ENCODE results near the gene CSTPP1.
"Not testable (repeated sequence)": the region's sequence is repeated elsewhere in the genome, so short reads cannot be mapped to it uniquely, and the experiment has no call there.

CSTPP1 gene

DNA sequence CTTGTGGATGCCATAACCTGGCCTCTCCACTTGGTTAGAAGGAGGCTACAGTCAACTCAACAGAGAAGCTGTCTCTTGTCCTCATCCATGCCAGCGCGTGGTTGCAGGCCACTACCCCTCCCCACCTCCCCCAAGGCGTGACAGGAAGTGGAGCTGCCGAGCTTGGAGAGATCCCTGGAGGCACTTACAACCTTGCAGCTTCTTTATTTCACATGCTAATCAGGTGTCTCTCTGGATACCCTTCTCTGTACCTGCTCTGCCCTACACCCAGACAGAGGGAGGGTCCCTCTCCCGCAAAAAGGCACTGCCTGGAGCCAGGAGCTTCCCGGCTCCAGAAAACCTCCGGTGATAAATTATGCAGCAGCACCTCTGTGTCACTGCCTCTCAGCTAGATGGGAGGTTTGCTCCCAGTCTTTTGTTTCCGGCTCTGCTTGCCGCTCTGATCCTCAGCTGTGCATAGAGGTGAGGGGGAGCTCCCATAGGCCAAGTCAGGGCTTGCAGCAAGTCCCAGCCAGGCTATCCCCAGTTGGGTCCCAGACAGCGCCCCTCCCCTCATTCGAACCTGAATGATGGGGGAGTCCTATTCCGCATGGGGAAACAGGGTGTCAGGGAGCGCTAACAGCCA lies 23.9 kb upstream of the CSTPP1 start:
- no peak for DNase-seq

DNA sequence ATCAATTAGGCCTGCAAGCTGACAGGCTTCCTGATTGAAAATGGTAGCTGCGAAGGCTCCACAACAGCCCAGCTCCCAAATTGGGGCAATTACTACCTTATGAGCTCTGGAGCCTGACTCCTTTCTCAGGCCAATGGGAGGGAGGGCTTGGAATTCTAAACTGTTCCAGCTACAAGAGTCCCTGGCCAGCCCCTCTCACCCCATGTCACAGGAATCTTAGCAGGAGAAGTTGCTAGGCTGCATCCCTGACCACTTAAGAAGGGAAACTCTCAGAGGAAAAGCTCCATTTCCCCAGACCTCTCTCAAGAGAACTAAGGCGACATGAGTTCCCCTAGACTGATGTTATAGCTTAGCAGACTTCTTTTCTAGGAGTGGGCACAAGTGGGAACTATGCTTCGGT lies 23.1 kb upstream of the CSTPP1 start:
- DNase-seq = no peak

DNA sequence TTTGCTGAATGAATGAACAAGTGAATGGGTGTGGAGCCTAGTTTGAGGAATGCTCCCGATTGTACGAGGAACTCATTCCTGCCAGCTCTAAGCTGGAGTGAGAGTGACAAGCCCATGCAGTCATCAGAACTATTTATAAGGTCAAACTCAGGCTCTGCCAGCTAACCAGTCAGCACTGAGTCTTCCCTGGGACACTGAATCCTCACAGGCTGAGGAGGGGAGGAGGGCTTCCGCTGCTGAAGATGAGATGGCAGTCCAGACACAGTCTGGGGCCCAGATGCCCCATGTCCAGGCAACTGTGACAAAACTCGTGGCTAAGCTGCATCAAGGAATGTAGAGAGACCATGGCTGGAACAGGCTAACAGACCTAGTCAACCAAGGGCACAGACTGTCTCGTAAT lies 22.2 kb upstream of the CSTPP1 start:
- no peak for DNase-seq

DNA sequence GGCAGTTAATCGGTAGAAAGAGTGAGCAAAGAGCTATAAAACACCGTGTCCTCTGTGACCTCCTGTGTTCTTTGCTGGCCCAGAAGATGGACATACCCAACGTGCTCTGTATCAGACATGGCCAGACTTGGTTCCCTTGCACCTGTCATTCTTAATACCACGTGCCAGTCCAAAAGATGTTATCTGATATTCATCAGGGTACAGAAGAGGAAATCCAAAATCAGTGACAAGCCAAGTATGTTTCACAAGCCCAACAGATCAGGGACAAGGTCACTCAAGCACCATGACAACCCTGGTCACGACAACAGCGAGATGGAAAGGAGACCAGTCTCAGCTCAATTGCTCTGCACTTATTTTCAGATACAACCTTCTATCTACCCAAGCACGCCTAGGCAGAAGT lies 21.7 kb upstream of the CSTPP1 start:
- DNase-seq = no peak

DNA sequence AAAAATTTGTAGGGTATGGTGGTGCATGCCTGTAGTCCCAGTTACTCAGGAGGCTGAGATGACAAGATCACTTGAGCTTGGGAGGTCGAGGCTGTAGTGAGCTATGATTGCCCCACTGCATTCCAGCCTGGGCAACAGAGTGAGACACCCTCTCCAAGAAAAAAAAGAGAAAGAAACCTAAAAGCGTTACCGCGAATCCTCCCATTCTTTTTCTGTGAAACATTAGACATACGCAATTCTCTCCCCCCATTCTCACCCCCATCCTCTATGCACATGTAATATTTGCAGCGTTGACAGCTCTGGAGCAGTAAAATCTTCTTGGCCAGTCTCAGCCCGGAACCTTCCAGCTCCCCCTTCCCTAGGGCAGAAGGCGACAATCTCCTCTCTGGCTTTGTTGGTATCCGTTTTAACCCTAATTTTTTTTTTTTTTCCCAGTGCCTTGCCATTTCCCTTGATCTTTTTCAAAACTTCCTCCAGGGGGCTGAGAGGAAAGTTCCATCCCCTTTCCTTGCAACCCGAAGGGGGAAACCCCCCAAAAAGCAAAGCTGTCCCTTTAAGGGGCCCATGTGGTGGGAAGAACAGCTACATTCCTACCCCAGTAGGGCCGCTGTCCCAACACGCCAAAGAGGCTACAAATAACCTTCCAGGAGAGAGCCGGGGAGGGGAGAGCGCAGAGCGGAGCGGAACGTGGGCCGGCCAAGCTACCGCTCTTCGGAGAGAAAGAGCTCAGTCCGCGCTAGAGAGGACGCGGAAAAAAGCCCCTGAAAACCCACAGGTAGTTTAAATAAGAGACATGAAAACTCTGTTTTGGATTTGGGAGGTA lies 20.1 kb upstream of the CSTPP1 start:
- no peak for DNase-seq

DNA sequence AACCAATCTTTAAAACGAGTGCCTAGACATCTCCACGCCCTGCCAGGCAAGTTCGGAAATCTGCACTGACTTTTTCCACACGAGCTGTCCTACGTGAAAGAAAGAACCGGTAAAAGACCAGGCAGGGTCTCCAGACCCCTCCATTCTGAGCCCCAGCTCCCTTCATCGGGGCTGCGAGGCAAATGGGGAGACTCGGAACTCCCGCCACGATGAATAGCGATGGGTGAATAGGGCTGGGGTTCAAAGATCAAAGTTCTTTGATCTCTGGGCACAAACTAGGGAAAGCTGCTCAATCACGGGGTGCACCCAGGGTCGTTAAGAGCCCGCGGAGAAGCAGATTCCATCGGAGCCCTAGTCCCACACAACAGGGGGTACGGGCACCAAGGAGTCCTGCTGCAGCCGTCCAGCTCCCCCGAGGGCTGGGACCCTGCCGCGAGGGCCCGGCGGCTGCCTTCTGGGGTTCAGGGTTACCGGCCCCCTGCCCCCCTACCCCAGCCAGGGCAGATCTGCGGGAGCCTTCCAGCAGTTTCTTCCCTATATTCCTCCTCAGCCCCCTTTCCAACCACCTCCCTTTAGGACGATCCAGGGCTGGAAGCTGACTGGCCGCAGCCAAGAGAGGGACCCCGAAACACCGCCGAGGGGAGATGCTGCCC lies 19.3 kb upstream of the CSTPP1 start:
- DNase-seq = no peak

DNA sequence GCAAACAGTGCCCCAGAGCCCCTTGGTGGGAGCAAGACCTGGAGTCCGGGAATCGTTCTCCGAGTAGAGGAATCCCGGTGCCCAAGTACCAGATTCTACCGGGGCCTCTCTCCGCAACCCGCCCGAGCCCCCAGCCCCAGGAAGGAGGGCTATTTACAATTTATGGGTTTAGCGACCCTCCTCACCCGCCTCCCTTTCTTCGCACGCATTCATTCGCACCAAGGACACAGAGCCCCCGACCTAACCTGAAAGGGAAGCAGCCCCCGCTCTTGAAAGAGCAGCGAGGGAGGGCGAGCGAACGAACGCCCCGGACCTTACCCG lies 18.8 kb upstream of the CSTPP1 start:
- DNase-seq = no peak

DNA sequence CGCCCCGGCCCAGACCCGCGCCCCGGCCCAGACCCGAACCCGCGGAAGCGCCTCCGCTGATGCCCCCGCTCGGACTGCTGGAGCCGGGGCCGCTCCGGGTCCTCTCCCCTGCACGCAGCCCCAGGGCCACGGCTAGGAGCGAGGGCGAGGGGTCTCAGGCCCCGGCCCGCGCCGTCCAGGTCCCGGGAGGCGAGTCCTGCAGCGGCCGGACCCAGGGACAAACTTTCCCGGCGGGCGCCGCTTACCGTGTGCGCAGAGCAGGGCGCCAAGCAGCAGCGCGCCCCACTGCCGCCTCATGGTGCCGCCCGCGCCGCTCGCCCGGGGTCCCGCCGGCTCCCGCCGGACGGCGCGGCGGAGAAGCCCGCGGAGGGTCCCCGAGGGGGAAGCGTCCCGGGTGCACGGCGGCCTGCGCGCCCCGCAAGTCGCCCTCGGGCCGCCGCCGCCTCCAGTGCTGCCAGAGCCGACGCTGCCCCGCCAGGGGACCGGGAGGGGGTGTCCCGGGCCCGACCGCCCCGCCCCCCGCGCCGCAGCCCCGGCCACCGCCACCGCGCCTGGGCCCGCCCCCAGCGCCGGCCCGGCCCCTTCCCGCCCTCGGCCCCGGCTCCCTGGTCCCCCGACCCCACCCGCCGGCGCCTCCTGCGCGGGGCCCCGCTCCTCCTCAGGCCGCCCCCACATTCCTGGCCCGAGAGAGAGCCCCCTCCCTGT lies 18.3 kb upstream of the CSTPP1 start, which contains the start of gene LRP4:
LRP4 (minus strand) TSS at position 468 of the 705 bp plus-strand sequence; CDS start at position 297, 171 bp downstream.
- DNase-seq = peak; percentile 19

DNA sequence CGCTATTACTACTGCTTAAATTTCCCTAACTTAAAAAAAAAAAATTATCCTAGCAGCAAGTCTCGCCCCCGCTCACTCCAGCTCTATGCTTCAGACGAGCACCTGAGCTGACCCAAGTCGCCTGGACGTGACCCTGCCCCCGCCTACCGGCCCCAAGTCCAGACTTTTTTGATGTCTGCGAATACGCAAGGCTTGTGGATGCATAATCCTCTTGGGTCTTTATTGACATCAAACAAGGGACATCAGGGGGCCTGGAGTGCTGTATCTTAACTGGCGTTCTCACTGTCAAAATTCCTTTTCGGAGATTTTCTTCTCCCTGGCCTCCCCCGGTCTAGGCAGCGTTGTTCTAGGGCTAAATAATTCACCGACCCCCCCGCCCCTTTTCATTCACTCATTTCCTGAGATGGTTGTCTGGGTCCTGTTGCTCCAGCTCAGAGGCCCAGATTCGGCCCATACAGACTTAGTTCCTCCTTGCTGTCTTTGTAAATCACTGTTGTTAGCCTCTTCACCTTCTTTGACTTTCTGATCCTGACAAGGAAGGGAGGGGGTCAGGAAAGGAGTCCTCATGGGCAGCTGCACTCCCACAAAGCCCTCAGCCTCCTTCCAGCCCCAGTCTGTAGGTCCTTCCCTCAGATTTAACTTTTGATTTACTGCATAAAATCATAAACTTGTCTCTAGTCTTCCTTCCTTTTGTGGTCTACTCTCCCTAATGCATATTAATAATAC lies 17.6 kb upstream of the CSTPP1 start:
- DNase-seq = no peak

DNA sequence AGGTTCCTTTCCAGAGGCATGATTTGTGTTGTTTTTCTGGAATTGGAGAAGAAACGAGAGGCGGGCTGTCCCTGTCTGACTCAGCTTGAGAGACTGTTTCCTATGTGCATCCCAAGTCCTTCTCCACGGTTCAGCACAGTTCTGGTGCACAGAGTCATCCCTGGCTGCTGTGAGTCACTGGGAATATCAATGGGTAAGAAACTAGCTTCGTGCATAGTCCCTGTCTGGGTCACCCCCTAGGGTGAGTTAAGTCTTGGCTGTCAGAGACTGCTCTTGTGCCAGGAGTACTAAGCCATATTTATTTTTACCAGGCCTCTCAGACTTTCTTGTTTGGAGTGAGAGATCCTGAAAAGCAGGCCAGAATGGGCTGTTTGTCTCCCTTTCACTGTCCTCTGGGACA lies 15.8 kb upstream of the CSTPP1 start:
- DNase-seq = no peak

DNA sequence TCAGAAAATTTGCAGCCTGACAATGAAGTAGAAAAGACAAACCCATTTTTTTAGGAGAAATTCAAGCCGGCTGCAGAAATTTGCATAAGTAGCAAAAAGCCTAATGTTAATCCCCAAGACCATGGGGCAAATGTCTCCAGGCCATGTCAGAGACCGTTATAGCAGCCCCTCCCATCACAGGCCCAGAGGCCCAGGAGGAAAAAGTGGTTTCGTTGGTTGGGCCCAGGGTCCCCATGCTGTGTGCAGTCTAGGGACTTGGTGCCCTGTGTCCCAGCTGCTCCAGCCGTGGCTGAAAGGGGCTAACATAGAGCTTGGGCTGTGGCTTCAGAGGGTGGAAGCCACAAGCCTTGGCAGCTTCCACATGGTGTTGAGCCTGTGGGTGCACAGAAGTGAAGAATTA lies 8.6 kb upstream of the CSTPP1 start:
- not testable (repeated sequence) for DNase-seq

DNA sequence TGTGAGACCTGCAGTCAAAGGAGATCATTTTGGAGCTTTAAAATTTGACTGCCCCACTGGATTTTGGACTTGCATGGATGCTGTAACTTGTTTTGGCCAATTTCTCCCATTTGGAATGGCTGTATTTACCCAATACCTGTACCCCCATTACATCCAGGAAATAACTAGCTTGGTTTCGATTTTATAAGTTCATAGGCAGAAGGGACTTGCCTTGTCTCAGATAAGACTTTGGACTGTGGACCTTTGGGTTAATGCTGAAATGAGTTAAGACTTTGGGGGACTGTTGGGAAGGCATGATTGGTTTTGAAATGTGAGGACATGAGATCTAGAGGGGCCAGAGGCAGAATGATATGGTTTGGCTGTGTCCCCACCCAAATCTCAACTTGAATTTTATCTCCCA lies 7.9 kb upstream of the CSTPP1 start:
- DNase-seq = not testable (repeated sequence)

DNA sequence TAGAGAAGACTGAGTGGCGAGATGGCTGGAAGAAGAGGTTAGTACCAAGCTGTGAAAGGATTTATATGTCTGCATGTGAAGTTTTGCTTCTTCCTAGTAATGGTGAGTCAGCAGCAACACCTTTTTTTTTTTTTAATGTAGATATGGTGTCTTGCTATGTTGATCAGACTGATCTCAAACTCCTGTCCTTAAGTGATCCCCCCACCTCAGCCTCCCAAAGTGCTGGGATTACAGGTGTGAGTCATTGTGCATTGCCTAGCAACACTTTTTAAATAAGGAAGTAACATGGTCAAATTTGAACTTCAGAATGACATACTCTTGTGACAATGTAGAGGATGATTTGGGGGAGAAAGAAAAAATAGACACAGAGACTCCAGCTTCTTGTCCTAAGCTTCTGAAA lies 6.5 kb upstream of the CSTPP1 start:
- no peak for DNase-seq

DNA sequence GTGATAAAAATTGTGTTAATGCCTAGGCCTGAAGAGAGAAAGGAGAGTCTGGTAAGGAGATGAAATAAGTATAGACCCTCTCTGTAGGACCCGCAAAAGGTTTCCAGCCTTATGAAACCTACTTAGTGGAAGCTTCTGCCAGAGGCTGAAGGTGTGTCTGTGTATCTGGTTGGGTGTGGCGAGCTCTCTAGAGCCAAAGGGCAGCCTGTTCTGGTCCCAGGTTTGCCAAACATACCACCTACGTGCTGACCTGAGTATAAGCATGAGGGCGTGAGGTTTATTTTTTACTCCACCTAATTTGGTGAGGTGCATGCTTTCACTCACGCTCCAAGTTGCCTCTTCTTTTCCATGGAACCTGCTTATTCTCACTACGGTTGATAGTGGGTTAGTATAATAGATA lies 5.6 kb downstream of the CSTPP1 start:
- no peak for DNase-seq

DNA sequence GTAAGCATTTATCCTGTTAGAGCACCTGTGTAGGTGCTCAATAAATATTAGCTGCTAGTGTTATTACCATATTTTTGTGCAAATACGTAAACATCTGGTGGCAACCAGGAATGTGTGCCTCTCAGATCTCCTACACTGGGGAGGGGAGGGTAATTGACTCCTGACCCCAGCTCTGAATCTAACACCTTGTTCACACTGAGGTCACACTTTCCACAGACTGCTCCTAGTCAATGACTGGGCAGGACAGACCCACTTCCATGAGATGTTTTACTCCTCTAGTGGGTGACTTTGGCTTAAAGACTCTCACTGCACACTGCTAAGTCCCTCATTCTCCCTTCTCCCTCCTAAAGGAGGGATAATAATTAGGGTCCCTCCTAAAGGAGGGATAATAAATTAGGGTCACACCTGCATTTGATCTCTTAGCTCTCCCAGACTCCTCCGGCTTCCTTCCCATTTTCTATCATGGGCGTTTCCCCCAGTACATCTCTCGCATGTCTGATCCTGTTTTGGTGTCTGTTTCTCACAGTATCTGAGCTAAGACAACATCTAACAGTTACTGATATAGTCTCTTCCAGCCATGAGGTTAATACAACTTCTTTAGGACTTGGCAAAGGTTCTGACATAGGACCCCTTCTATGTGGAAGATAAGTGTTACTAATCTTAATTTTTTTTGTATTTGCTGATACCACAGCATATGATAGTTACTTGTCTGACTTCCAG lies 8.0 kb downstream of the CSTPP1 start:
- no peak for DNase-seq

DNA sequence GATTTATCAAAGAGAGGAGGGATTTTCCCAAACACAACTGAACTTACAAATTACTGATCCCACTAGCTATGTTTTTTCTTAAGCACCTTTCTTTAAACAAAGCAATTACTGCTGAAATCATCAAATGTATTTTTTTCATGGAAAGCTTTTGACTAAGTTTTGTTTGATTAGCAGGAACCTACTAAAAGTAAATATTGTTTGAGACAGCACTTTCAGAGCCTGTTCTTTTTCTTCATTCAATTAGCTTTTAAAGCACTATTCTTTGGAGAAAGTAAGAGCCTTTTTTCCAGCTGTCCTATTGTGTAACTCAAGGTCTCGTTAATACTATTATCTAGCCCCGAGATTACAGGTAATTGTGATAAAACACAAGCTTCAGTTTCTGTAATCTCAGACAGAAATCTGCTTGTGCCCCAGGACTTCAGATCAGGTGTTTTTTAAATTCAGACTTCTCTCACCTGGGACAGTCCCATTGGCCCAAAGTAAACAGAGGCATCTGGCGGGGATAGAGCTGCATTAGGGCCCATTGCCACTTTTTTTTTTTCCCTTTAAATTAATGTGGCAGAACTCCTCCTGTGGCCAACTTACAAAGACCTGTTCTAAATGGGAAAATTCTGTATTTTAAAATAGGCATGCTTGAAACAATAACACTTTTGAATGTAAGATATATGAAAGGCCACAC lies 11.0 kb downstream of the CSTPP1 start:
- DNase-seq = no peak

DNA sequence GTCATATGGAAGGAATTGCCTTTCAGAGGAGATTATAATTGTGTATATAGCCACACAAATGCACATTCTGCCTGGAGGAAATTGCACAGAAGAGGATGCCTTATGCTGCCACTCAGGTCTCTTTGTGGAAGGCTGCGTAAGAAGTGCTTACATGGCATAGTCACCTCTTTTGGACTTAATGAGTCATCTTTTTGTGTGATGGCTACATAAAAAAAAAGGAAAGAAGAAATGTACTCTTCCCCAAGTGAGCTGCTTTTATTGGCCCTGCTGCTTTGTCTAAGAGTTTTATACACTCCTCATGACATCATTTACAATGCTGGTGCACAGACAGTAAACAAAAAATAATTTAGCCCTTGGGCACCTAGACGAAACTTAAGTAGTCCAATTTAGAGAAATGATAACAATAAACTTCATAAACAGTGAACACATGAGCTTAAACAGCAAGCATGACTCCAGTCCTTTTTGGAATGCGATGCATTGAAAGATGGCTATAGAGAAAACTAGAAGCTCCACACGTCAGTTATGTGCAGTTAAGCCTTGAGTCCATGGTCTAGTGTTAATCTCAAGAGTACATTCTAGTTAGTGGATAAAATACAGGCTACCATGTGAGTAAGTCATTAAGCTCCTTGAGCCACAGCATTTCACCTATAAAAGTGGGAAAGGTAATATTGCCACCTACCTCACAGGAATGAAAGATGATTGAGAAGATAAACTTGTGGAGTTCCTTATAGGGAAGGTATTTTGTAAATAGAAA lies 12.0 kb downstream of the CSTPP1 start:
- DNase-seq = no peak

DNA sequence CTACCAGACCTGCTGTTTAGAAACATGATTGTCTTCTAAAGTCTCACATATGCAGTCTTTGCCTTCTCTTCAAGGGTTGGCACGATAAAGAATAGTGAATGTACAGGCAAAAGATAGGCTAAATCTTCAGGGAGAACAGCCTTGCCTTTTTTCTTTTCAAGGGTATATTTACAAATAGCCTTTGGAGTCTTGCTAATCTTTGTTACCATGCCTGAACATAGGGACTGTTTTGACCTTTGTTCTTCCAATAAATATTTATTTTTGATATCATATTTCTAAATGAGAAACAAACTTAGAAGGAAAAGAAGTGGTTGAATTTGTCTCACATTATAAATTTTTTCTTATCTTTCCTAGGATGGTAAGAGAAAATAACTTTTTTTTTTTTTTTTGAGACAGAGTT lies 12.7 kb downstream of the CSTPP1 start:
- no peak for DNase-seq

DNA sequence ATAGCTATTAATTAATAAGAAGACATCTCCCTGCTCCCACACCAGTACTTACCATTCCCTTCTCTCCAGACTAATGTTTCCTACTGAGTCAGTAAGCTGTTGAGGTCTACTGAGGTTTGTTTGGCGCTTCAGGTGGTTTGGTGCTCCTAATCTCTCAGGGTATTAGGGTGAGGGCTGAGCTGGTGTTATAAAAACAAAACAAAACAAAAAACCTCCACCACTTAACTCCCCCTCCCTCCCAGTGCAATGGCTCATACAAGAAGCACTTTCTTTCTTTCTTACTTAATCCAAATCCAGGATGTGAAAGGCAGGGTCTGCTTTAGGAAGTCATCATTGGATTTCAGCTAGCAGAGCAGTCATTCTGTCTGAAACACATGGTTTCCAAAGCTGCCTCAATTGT lies 15.3 kb downstream of the CSTPP1 start:
- DNase-seq = no peak

DNA sequence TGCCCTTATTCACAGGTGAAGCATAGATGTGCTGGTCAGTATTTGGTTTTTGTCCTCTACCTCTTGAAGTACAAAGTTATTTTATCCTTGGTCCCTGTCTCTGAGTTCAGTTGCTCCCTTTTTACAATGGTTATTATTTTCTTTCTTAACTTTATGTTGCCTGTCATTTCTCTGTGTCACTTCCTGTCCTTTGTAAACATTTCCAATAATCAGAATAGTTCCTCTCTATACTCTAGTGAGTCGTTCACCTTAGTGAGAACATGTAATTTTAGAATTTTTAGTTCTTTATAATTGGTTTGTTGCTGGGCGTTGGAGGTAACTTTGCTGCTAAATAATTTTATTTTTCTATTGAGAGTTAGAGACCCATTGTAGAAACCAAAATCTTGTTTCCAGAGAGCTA lies 16.0 kb downstream of the CSTPP1 start:
- no peak for DNase-seq

DNA sequence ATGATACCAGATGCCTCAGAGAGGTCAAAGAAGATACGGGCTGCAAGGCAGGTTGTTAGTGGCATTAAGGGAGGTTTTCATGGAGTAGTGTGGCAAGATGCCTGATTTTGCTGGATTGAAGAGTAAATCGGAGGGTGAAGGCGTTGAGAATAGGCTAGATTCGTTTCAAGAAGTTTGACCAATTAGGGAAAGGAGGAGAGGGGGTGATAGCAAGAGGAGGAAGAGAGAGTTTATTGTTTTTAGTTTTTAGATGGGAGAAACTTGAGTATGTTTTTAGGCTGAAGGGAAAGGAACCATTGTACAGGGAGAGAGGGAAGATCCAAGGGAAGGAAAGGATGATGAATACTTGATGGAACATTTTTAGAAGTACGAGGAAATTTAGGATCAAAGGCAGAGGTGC lies 16.5 kb downstream of the CSTPP1 start:
- no peak for DNase-seq
